Activated T-helper 17 cell treated with anti-CD3 and anti-CD28 coated beads, Interleukin-2, amount 50 U/mL, for 72 hours (primary cell): Measurements from ENCODE around the gene SFRP4. TPM values are rescaled to one million over a fixed set of nuclear protein-coding genes. Genes with fewer than 3 reads are reported as not detected.

Source experiments
- ATAC-seq: fragments of 150-1000 bp; cut with Tn5 transposase; replicated peaks from 2 replicates; pipeline ENCODE4 v1.10.0; 2021; ENCODE audit warnings: mild to moderate bottlenecking, moderate library complexity
- H3K27ac Mint-ChIP-seq: one replicate; pipeline ENCODE4 v1.8.0; 2022; ENCODE audit warnings: mixed read lengths
- H3K27me3 Mint-ChIP-seq: one replicate; pipeline ENCODE4 v1.8.0; 2022; ENCODE audit warnings: mixed read lengths
- H3K36me3 Mint-ChIP-seq: one replicate; pipeline ENCODE4 v1.8.0; 2022; ENCODE audit warnings: low read depth, mild to moderate bottlenecking, mixed read lengths
- H3K4me1 Mint-ChIP-seq: one replicate; pipeline ENCODE4 v1.8.0; 2022; ENCODE audit warnings: mixed read lengths
- H3K4me3 Mint-ChIP-seq: one replicate; pipeline ENCODE4 v1.8.0; 2022; ENCODE audit warnings: mild to moderate bottlenecking, mixed read lengths
- H3K9me3 Mint-ChIP-seq: one replicate; pipeline ENCODE4 v1.8.0; 2022; ENCODE audit warnings: mixed read lengths
- total RNA-seq, 2 donors: library from RNA; stranded (reverse); gene quantifications; one replicate each; pipeline ENCODE4 v1.2.3, GENCODE V29; 2022

The SFRP4 gene
- total RNA-seq, 2 donors from 2014 or later: not detected

- ATAC-seq: no peak
- Mint-ChIP-seq H3K36me3 (no peaks in the 10 kb centered on the region), H3K27me3 (peaks cover 3% of the 10 kb centered on the region), H3K27ac (no peak overlapping the region), H3K4me1 (no peaks in the 10 kb centered on the region), H3K9me3 (peaks cover 3% of the 10 kb centered on the region), H3K4me3 (no peak overlapping the region)
Observed at GRCh38 chr7:37942934-37943610, 26.5 kb upstream of the SFRP4 start.

- H3K27ac Mint-ChIP-seq: no peak overlapping the region
- no peaks in the 10 kb centered on the region for H3K4me1 Mint-ChIP-seq
- ATAC-seq: no peak
- no peak overlapping the region for H3K4me3 Mint-ChIP-seq
- peaks cover 4% of the 10 kb centered on the region for H3K9me3 Mint-ChIP-seq
- no peaks in the 10 kb centered on the region for H3K36me3 Mint-ChIP-seq
- H3K27me3 Mint-ChIP-seq: peaks cover 4% of the 10 kb centered on the region
Observed at GRCh38 chr7:37933018-37933566, 16.5 kb upstream of the SFRP4 start.

- Mint-ChIP-seq H3K9me3 (peaks cover 4% of the 10 kb centered on the region), H3K4me1 (no peaks in the 10 kb centered on the region), H3K27ac (no peak overlapping the region), H3K4me3 (no peak overlapping the region), H3K27me3 (peaks cover 4% of the 10 kb centered on the region), H3K36me3 (no peaks in the 10 kb centered on the region)
- no peak for ATAC-seq
Observed at GRCh38 chr7:37932543-37932942, 15.9 kb upstream of the SFRP4 start.

GRCh38 chr7:37930226-37930948 is 13.8 kb upstream of the SFRP4 start:
- Mint-ChIP-seq H3K27me3 (peaks cover 4% of the 10 kb centered on the region), H3K4me3 (no peak overlapping the region), H3K4me1 (no peaks in the 10 kb centered on the region), H3K36me3 (no peaks in the 10 kb centered on the region), H3K27ac (no peak overlapping the region), H3K9me3 (no peaks in the 10 kb centered on the region)
- ATAC-seq: no peak

- no peak for ATAC-seq
- Mint-ChIP-seq H3K27ac (no peak overlapping the region), H3K36me3 (no peaks in the 10 kb centered on the region)
Observed at GRCh38 chr7:37928878-37929277, 12.3 kb upstream of the SFRP4 start.

GRCh38 chr7:37927773-37928444 is 11.3 kb upstream of the SFRP4 start:
- Mint-ChIP-seq H3K27ac (no peak overlapping the region), H3K9me3 (no peaks in the 10 kb centered on the region), H3K27me3 (peaks cover 5% of the 10 kb centered on the region), H3K4me3 (no peak overlapping the region), H3K36me3 (no peaks in the 10 kb centered on the region), H3K4me1 (no peaks in the 10 kb centered on the region)
- no peak for ATAC-seq

More at GRCh38 chr7:37928878-37929277, 12.3 kb upstream of the SFRP4 start:
- Mint-ChIP-seq H3K27me3 (no peaks in the 10 kb centered on the region), H3K4me1 (no peaks in the 10 kb centered on the region), H3K4me3 (no peak overlapping the region), H3K9me3 (no peaks in the 10 kb centered on the region)

GRCh38 chr7:37925620-37926019 is 9.0 kb upstream of the SFRP4 start:
- no peak for ATAC-seq
- H3K9me3 Mint-ChIP-seq: no peaks in the 10 kb centered on the region
- H3K4me3 Mint-ChIP-seq: no peak overlapping the region
- no peaks in the 10 kb centered on the region for H3K36me3 Mint-ChIP-seq
- H3K27ac Mint-ChIP-seq: no peak overlapping the region
- no peaks in the 10 kb centered on the region for H3K4me1 Mint-ChIP-seq
- peaks cover 15% of the 10 kb centered on the region for H3K27me3 Mint-ChIP-seq

GRCh38 chr7:37924491-37925041 is 7.9 kb upstream of the SFRP4 start:
- Mint-ChIP-seq H3K4me1 (peaks cover 3% of the 10 kb centered on the region), H3K4me3 (no peak overlapping the region), H3K9me3 (no peaks in the 10 kb centered on the region), H3K27me3 (peaks cover 25% of the 10 kb centered on the region), H3K27ac (no peak overlapping the region), H3K36me3 (no peaks in the 10 kb centered on the region)
- no peak for ATAC-seq

- H3K9me3 Mint-ChIP-seq: no peaks in the 10 kb centered on the region
- H3K36me3 Mint-ChIP-seq: no peaks in the 10 kb centered on the region
- no peak overlapping the region for H3K4me3 Mint-ChIP-seq
- H3K27ac Mint-ChIP-seq: no peak overlapping the region
- peaks cover 3% of the 10 kb centered on the region for H3K4me1 Mint-ChIP-seq
- no peak for ATAC-seq
- peaks cover 31% of the 10 kb centered on the region for H3K27me3 Mint-ChIP-seq
Observed at GRCh38 chr7:37923996-37924395, 7.4 kb upstream of the SFRP4 start.

- ATAC-seq: no peak
Observed at GRCh38 chr7:37921876-37922275, 5.3 kb upstream of the SFRP4 start.

GRCh38 chr7:37920849-37921805 is 4.5 kb upstream of the SFRP4 start:
- no peaks in the 10 kb centered on the region for H3K36me3 Mint-ChIP-seq
- H3K9me3 Mint-ChIP-seq: no peaks in the 10 kb centered on the region
- H3K27me3 Mint-ChIP-seq: peaks cover 48% of the 10 kb centered on the region
- no peak overlapping the region for H3K27ac Mint-ChIP-seq
- peaks cover 3% of the 10 kb centered on the region for H3K4me1 Mint-ChIP-seq
- peak overlapping the region; percentile 58 for H3K4me3 Mint-ChIP-seq
- ATAC-seq: peak; percentile 39

More at GRCh38 chr7:37921876-37922275, 5.3 kb upstream of the SFRP4 start:
- no peak overlapping the region for H3K27ac Mint-ChIP-seq
- peaks cover 3% of the 10 kb centered on the region for H3K4me1 Mint-ChIP-seq
- no peaks in the 10 kb centered on the region for H3K36me3 Mint-ChIP-seq
- H3K27me3 Mint-ChIP-seq: peaks cover 48% of the 10 kb centered on the region
- no peak overlapping the region for H3K4me3 Mint-ChIP-seq
- H3K9me3 Mint-ChIP-seq: no peaks in the 10 kb centered on the region

GRCh38 chr7:37920305-37920848 is 3.8 kb upstream of the SFRP4 start, which contains the start of gene EPDR1:
Gene EPDR1 (plus strand): TSS chr7:37920640. CDS start chr7:37920940, 300 bp downstream.
- Mint-ChIP-seq H3K36me3 (no peaks in the 10 kb centered on the region), H3K27me3 (peaks cover 48% of the 10 kb centered on the region), H3K9me3 (no peaks in the 10 kb centered on the region), H3K27ac (no peak within 1 kb of the TSS), H3K4me3 (peak within 1 kb of the TSS; percentile 58), H3K4me1 (peaks cover 3% of the 10 kb centered on the region)
- peak; percentile 14 for ATAC-seq

- H3K4me1 Mint-ChIP-seq: peaks cover 3% of the 10 kb centered on the region
- H3K27ac Mint-ChIP-seq: no peak overlapping the region
- H3K27me3 Mint-ChIP-seq: peaks cover 57% of the 10 kb centered on the region
- no peaks in the 10 kb centered on the region for H3K9me3 Mint-ChIP-seq
- ATAC-seq: no peak
- H3K36me3 Mint-ChIP-seq: no peaks in the 10 kb centered on the region
- no peak overlapping the region for H3K4me3 Mint-ChIP-seq
Observed at GRCh38 chr7:37918526-37918925, 1.9 kb upstream of the SFRP4 start.
